ENCODE results near the gene CBFA2T3. TPM values are rescaled to one million over a fixed set of nuclear protein-coding genes. Genes with fewer than 3 reads are reported as not detected.
A peak's percentile ranks its signal among the peaks of the same experiment; 100 is the strongest.

Gene CBFA2T3
- total RNA-seq: 1 to 10 TPM; 2.5 to 9.8 (median 4.2) TPM
- long read RNA-seq, partial matches to known transcripts: 1 of 2 reads
- long read RNA-seq, other reads (novel, unspliced or antisense): 1 of 2 reads

DNA sequence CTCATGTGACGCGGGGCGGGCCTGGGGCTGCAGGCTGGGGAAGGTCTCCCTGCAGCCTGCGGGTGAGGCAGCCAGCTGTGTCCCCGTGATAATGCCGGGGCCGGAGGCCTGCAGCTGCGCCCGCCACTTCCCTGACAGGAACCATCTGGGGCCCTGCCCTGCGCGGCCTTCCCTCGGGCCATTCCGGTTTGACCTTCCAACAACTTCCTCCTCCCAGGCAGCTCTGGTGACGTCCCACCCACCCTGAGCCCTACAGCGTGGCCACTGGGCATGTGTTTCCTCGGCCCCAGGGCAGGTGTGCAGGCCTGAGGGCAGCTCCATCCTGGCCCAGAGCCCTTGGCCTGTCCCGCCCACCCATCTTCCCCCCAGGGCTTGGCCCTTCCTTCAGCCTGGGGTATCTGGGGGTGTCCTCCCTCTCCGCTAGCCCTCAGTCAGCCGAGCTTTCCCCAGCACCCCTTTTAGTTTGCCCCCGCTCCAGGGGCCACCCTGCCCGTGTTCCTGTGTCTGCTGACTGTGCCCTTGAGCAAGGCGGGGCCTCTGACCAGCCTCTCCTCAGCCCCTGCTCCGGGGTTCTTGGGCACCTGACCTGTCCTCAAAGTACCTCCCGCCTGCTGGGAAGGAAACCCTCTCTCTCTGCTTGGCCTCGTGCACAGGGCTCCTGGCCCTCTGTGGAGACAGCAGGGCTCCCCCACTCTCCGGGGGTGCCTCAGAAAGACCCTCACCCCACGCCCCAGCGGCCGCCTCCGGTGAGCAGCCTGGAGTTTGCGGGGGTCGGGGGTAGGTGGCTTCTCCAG, at the start of gene CBFA2T3:
Gene CBFA2T3, minus strand, starts transcription at position 190 of the 794 bp plus-strand sequence. CDS start 400 bp downstream, outside the sequence.
- intact Hi-C loops (cut with DNase I): no loop called here
- no peaks in the 10 kb centered on the region for H3K36me3 ChIP-seq
- 17% methylated on average over 16 of the region's 32 CpGs for WGBS (ENCODE audit: insufficient coverage, low coverage, low lambda C conversion rate, missing lambda C conversion rate)
- DNase-seq: peak; percentile 70 to 85 (median 84)
- peak within 1 kb of the TSS in 1 of 3 donors; percentile 7 for H3K4me3 ChIP-seq
- ATAC-seq: peak; percentile 71 to 84 (median 80)
- no peak within 1 kb of the TSS for H3K27ac ChIP-seq
- no peaks in the 10 kb centered on the region for H3K9me3 ChIP-seq
- H3K27me3 ChIP-seq: no peaks in the 10 kb centered on the region
- H3K4me1 ChIP-seq: no peaks in the 10 kb centered on the region
- TF ChIP-seq POLR2A (IDR thresholded peaks at IDR 0.05): no peak
- TF ChIP-seq, protein P1, sequence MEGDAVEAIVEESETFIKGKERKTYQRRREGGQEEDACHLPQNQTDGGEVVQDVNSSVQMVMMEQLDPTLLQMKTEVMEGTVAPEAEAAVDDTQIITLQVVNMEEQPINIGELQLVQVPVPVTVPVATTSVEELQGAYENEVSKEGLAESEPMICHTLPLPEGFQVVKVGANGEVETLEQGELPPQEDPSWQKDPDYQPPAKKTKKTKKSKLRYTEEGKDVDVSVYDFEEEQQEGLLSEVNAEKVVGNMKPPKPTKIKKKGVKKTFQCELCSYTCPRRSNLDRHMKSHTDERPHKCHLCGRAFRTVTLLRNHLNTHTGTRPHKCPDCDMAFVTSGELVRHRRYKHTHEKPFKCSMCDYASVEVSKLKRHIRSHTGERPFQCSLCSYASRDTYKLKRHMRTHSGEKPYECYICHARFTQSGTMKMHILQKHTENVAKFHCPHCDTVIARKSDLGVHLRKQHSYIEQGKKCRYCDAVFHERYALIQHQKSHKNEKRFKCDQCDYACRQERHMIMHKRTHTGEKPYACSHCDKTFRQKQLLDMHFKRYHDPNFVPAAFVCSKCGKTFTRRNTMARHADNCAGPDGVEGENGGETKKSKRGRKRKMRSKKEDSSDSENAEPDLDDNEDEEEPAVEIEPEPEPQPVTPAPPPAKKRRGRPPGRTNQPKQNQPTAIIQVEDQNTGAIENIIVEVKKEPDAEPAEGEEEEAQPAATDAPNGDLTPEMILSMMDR (IDR thresholded peaks at IDR 0.05): no peak

DNA sequence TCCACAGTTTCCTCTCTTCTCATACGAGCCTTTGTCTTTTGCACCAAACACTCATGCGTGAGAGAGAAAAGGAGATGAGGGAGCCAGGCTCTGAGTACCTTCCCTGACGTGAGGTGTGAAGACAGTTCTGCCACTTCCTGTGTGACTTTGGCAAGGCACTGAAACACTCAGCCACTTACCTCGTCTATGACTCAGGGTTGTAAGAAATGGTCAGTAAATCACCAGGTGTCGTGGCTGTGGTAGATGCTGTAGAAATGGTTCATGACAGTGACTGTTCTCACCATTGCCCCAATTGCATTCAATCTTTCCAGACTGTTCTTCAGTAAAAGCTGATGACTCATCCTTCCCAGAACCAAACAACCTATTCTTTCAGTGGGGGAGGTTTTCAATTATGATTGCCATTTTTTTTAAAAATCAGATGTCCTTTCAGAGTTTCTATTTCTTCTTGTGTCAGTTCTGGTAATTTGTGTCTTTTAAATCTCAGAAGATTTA, 49.2 kb upstream of the CBFA2T3 start:
- WGBS (ENCODE audit: insufficient coverage, low coverage, low lambda C conversion rate, missing lambda C conversion rate): 30% methylated on average over 5 of the region's 5 CpGs
- DNase-seq (no peak), ATAC-seq (peak in 2 of 4 donors; percentile 14 to 35)
- no peak overlapping the region for H3K27ac ChIP-seq
- no peak overlapping the region for H3K4me3 ChIP-seq
- peaks cover 0 to 5% of the 10 kb centered on the region in 2 donors for H3K27me3 ChIP-seq
- H3K4me1 ChIP-seq: no peaks in the 10 kb centered on the region
- intact Hi-C loops (cut with DNase I): no loop called here
- H3K9me3 ChIP-seq: no peaks in the 10 kb centered on the region
- TF ChIP-seq, protein P1 (IDR thresholded peaks at IDR 0.05): no peak
- no peak for TF ChIP-seq POLR2A (IDR thresholded peaks at IDR 0.05)
- no peaks in the 10 kb centered on the region for H3K36me3 ChIP-seq

DNA sequence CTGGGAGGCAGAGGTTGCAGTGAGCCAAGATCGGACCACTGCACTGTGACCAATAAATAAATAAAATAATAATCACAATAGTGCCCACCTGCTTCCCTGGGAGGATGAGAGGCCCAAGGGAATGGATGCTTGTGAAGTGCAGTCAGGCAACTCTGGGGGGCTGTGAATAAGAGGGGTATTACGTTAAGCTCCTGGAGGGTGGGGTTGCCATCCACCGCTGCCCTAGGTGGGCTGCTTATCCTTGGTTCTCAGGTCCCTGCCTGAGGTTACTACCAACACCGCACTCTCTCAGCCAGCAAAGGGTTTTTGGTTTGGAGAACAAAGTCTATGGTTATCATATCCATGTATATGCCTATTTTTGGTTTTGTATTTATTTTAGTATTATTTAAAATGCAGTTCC, 48.6 kb upstream of the CBFA2T3 start:
- Histone ChIP-seq H3K4me1 (no peaks in the 10 kb centered on the region), H3K36me3 (no peaks in the 10 kb centered on the region), H3K27ac (no peak overlapping the region), H3K27me3 (peaks cover 0 to 5% of the 10 kb centered on the region in 2 donors), H3K9me3 (no peaks in the 10 kb centered on the region), H3K4me3 (no peak overlapping the region)
- WGBS (ENCODE audit: insufficient coverage, low coverage, low lambda C conversion rate, missing lambda C conversion rate): 85% methylated on average over 2 of the region's 4 CpGs
- ATAC-seq (no peak), DNase-seq (peak in 1 of 3 donors; percentile 7)
- no peak for TF ChIP-seq POLR2A (IDR thresholded peaks at IDR 0.05)
- TF ChIP-seq, protein P1 (IDR thresholded peaks at IDR 0.05): no peak
- intact Hi-C loops (cut with DNase I): no loop called here

DNA sequence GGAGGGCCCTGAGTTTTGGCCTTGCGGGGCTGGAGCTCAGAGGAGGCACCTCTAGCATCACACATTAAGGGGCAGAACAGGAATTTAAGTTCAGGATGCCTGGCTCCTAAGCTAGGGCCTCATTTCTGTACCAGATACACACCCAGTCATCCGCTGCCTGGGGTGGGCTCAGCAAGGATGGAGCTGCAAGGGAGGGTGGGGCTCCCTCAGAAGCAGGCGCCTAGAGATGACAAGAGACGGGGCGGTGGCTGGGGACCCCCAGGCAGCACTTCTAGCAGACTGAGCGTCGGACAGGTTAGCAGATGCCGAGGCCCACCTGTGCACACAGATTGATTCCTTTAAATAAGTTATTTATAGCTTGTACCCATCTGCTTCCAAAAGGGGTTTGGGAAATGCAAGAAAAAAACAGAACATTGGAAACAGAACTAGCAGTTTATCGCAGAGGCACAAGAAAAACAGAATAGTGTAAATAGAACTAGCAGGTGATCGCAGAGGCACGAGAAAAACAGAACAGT, 47.6 kb upstream of the CBFA2T3 start:
- no peak for TF ChIP-seq POLR2A (IDR thresholded peaks at IDR 0.05)
- TF ChIP-seq, protein P1 (IDR thresholded peaks at IDR 0.05): no peak
- Histone ChIP-seq H3K9me3 (no peaks in the 10 kb centered on the region), H3K4me1 (no peaks in the 10 kb centered on the region), H3K36me3 (no peaks in the 10 kb centered on the region), H3K4me3 (no peak overlapping the region), H3K27ac (no peak overlapping the region), H3K27me3 (peaks cover 0 to 5% of the 10 kb centered on the region in 2 donors)
- WGBS (ENCODE audit: insufficient coverage, low coverage, low lambda C conversion rate, missing lambda C conversion rate): 50% methylated on average over 10 of the region's 11 CpGs
- intact Hi-C loops (cut with DNase I): no loop called here
- DNase-seq (peak in 1 of 3 donors; percentile 17), ATAC-seq (no peak)
